Psoas muscle (tissue), 8 donors: Measurements from ENCODE around the gene CDH20. TPM values are rescaled to one million over a fixed set of nuclear protein-coding genes. Genes with fewer than 3 reads are reported as not detected.

Experiments
- ATAC-seq, 4 donors: fragments of 200-7000 bp; cut with Tn5 transposase; one replicate each; pipeline ENCODE4 v1.9.1; 2020; ENCODE audit warnings: moderate library complexity in 3 of 4, mild to moderate bottlenecking in 2 of 4
- DNase-seq, 2 donors: peaks; one replicate each; pipeline ENCODE4 v3.0.0-alpha.2; 2020
- H3K27ac ChIP-seq: fragments of 200-600 bp; one replicate; pipeline ENCODE4 v1.8.0; 2022
- H3K27me3 ChIP-seq, 3 donors: fragments of 200-600 bp in 1 of 3; one replicate each; pipeline versions ENCODE4 v1.6.1 to v1.8.0; 2013 to 2022; ENCODE audit warnings: low read length in 2 of 3, mild to moderate bottlenecking in 2 of 3, moderate library complexity in 1 of 3; ENCODE audit not compliant: insufficient read depth in 3 of 3
- H3K36me3 ChIP-seq, 2 donors: fragments of 200-600 bp in 1 of 2; one replicate each; pipeline versions ENCODE4 v1.6.1 to v1.8.0; 2013 to 2022; ENCODE audit warnings: low read depth in 1 of 2, mild to moderate bottlenecking in 1 of 2, moderate library complexity in 1 of 2; ENCODE audit not compliant: insufficient read depth in 1 of 2
- H3K4me1 ChIP-seq: fragments of 200-600 bp; one replicate; pipeline ENCODE4 v1.8.0; 2022
- H3K4me3 ChIP-seq: fragments of 200-600 bp; one replicate; pipeline ENCODE4 v1.8.0; 2022; ENCODE audit warnings: mild to moderate bottlenecking
- H3K9me3 ChIP-seq: fragments of 200-600 bp; one replicate; pipeline ENCODE4 v1.8.0; 2022
- WGBS, 3 donors: extraction: QIAGEN DNeasy Blood & Tissue Kit; methylation state at CpG; one replicate each; pipeline versions ENCODE4 v1.1.6 to v1.1.7; 2013; 5-methylcytosine and 5-hydroxymethylcytosine counted together
- intact Hi-C, 2 donors: fragments of 100-400 bp; cut with DNase I; formaldehyde crosslinking; loops; one replicate each; pipeline versions ENCODE4 v1.11.0 to v1.14.2; 2022
- polyA plus RNA-seq, 3 donors: library from polyadenylated mRNA; stranded (reverse); fragments of 200-250 nt; gene quantifications; one replicate each; pipeline ENCODE4 v1.2.3, GENCODE V29; 2013
- total RNA-seq, 4 donors: library from RNA; stranded (reverse); fragmentation: NEBNext Ultra II Directional in 2 of 4; extraction: Animal tissue kit (Norgen Biotek cat#: 25700) in 2 of 4; gene quantifications; one replicate each; pipeline versions ENCODE4 v1.2.1 to v1.2.4, GENCODE V29; 2021 to 2023
- TF ChIP-seq, protein P1 (sequence below): fragments of 200-600 bp; IDR thresholded peaks from one replicate; pipeline ENCODE4 v1.8.0; 2022; ENCODE audit warnings: antibody characterized with exemption
- donor health status: healthy with polysubstance abuse.
- donor health status: DM: no; HTN: no; CAD: no; lungs with moderate emphysema.
- donor health status: Bipolar disorder and iron deficiency.
- donor health status: healthy.
- donor health status: DM: yes; HTN: yes; CAD: no.
- donor health status: DM: no; HTN: no; CAD: no.
- donor health status: DM: no; HTN: no; CAD: no.
- donor health status: DM: yes; HTN: yes; CAD: no.

The CDH20 gene
- total and polyA plus RNA-seq, 7 donors: 0.10 to 16.3 (median 2.6) TPM

DNA sequence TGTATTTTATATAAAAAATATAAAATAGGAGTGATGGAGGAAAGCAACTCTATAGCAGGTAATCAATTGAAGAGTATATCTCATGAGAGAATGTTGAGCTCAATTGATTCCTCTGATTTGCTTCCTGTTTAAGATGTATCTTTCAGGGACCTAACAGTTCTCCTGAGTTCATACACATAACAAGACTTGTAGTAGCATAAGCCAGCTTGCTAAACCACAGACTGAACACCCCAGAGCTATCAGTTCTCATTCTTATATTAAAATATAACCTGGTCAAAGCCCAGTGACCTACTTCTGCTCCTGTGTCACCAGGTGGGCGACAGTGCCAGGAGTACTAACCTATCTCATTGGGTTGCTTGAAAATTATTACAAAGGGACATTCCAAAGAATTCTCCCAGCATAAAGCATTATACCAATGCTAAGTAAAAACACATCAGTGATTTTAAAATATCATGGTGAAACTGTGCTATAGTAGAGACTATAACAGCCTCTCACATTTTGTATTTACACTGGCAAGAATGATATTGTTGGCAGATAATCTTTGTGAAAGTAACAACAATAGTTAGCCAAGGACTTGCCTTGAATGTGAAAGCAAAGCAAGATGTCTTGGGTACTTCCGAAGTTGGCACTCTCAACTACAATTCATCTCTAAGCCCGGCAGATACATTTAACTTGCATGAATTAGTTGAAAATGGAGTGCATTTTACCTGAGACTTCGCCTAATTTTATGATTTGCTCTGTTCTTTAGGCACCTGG lies 40.8 kb upstream of the CDH20 start:
- WGBS, 3 donors: 80 to 84% (median 81%) methylated on average over 4 of the region's 4 CpGs
- Histone ChIP-seq H3K4me3 (no peak overlapping the region), H3K9me3 (no peaks in the 10 kb centered on the region), H3K36me3 (no peaks in the 10 kb centered on the region), H3K4me1 (no peaks in the 10 kb centered on the region), H3K27me3 (no peaks in the 10 kb centered on the region), H3K27ac (no peak overlapping the region)
- DNase-seq: no peak
- ATAC-seq: no peak
- TF ChIP-seq, protein P1, sequence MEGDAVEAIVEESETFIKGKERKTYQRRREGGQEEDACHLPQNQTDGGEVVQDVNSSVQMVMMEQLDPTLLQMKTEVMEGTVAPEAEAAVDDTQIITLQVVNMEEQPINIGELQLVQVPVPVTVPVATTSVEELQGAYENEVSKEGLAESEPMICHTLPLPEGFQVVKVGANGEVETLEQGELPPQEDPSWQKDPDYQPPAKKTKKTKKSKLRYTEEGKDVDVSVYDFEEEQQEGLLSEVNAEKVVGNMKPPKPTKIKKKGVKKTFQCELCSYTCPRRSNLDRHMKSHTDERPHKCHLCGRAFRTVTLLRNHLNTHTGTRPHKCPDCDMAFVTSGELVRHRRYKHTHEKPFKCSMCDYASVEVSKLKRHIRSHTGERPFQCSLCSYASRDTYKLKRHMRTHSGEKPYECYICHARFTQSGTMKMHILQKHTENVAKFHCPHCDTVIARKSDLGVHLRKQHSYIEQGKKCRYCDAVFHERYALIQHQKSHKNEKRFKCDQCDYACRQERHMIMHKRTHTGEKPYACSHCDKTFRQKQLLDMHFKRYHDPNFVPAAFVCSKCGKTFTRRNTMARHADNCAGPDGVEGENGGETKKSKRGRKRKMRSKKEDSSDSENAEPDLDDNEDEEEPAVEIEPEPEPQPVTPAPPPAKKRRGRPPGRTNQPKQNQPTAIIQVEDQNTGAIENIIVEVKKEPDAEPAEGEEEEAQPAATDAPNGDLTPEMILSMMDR: no peak
- intact Hi-C loops: no loop called here

DNA sequence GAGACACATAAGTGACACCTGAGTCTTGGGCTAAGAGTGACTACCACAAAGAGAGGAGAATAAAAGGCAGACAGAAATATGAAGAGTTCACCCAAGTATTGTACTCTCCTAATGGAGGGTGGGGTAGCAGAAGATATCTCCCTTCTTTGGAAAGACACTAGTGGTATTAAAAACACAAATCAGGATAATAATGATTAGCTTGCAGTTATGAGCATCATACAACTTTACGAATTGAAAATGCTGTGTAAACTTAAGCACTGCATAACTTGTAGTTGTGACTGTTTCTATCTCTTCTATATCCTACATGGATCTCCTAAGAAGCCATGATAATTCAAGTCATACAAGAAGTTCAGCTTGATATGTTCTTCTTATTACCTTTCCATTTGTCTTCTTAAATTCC lies 38.1 kb upstream of the CDH20 start:
- DNase-seq (no peak), ATAC-seq (no peak)
- intact Hi-C loops: no loop called here
- H3K27me3 ChIP-seq: no peaks in the 10 kb centered on the region
- H3K4me1 ChIP-seq: no peaks in the 10 kb centered on the region
- H3K4me3 ChIP-seq: no peak overlapping the region
- H3K27ac ChIP-seq: no peak overlapping the region
- no peaks in the 10 kb centered on the region for H3K9me3 ChIP-seq
- TF ChIP-seq, protein P1: no peak
- H3K36me3 ChIP-seq: no peaks in the 10 kb centered on the region
- WGBS, 3 donors: 87 to 94% (median 88%) methylated on average over 1 of the region's 1 CpG

DNA sequence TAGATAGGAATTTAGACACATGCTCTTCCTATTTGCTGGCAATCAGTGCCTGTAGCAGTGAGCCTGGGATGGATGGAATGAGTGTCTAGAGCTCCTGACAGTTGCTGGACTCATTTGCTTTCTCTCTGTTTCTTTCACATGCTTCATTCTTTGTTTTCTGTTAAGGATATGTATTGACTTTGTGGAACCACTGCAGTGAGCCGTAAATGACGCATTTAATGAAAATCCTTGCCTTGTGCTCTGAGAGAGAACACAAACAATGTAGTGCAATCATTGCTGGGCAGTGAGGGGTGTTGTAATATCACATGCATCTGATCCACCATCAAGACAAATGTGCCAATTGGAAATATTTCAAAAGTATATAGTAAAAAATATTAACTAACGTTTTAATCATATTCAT lies 25.2 kb upstream of the CDH20 start:
- Histone ChIP-seq H3K27me3 (no peaks in the 10 kb centered on the region), H3K4me1 (no peaks in the 10 kb centered on the region), H3K4me3 (no peak overlapping the region), H3K36me3 (no peaks in the 10 kb centered on the region), H3K27ac (no peak overlapping the region), H3K9me3 (no peaks in the 10 kb centered on the region)
- intact Hi-C loops: no loop called here
- DNase-seq: no peak
- ATAC-seq: no peak
- TF ChIP-seq, protein P1: no peak
- 74 to 85% (median 78%) methylated on average over 3 of the region's 3 CpGs for WGBS, 3 donors

DNA sequence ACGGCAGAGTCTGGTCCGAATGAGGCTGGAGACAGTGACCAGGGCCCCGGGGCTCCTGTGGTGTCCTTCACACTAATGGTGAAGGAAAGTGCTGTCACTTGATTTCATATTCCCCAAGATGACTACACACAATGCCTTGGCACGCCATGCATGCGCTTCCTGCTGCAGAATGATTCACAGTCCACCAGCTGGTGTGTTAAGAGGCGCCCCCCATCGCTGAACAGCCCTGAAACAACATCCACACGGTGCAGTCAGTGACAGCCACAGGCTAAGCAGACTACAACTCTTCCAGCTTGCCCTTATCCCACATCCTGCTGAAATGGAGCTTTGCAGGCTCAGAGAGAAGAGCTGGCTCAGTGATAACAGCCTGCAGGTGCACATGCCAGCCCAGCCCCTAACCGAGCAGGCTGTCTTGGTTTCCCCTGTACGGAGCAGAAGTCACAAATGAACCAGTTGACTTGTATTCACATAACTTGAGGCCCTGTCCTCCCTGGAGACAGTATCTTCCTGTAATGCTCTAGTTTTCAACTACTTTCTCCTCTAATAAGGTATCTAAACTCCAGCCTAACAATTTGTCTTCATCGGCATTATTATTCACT lies 24.3 kb upstream of the CDH20 start:
- Histone ChIP-seq H3K27me3 (no peaks in the 10 kb centered on the region), H3K4me1 (no peaks in the 10 kb centered on the region), H3K9me3 (no peaks in the 10 kb centered on the region), H3K27ac (no peak overlapping the region), H3K4me3 (no peak overlapping the region), H3K36me3 (no peaks in the 10 kb centered on the region)
- TF ChIP-seq, protein P1: no peak
- 66 to 69% (median 68%) methylated on average over 11 of the region's 11 CpGs for WGBS, 3 donors
- DNase-seq: no peak
- no peak for ATAC-seq
- intact Hi-C loops: no loop called here
